ENCODE data around the gene CC2D1A. TPM values are rescaled to one million over a fixed set of nuclear protein-coding genes. Genes with fewer than 3 reads are reported as not detected.

The CC2D1A gene
- total RNA-seq, 6 experiments from 2014 or later: 22.9 to 28.3 (median 25.5) TPM

DNA sequence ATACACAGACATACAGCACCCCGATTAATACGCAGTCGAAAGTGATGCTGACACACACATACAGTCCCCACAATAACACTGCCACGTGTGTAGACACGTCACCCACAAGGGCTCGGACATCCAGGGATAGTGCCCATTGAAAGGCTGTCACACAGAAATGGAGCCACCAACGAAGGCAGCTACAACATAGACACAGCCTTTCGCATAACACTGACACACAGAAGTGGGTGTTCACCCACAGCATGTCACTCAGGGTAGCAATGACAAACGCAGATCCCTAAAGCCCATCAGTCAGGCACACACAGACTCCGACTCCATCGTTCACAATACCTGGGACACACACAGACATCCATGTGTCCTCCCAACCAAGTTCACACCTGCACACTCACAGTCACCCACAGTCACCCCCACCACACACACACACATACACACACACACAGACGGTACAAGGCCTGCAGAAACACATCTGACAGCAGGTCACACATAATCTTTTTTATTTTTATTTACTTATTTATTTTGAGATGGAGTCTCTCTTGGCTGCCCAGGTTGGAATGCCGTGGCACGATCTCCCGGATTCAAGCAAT is 39.4 kb upstream of the CC2D1A start:
- Mint-ChIP-seq H3K36me3 (ENCODE audit: low read depth) (no peaks in the 10 kb centered on the region), H3K4me1 (ENCODE audit: low read depth) (peaks cover 38% of the 10 kb centered on the region), H3K4me3 (peak overlapping the region; percentile 75), H3K9me3 (no peaks in the 10 kb centered on the region), H3K27me3 (ENCODE audit: insufficient read depth) (no peaks in the 10 kb centered on the region; the same call in 1 of the 2 replicates), H3K27ac (no peak overlapping the region)
- DNase-seq: no peak
- TF ChIP-seq CTCF (IDR thresholded peaks at IDR 0.05): no peak

- no peak overlapping the region for H3K27ac Mint-ChIP-seq
- peaks cover 25% of the 10 kb centered on the region for H3K4me1 Mint-ChIP-seq (ENCODE audit: low read depth)
- H3K4me3 Mint-ChIP-seq: no peak overlapping the region
- DNase-seq: no peak
- H3K36me3 Mint-ChIP-seq (ENCODE audit: low read depth): no peaks in the 10 kb centered on the region
- no peaks in the 10 kb centered on the region for H3K9me3 Mint-ChIP-seq
- H3K27me3 Mint-ChIP-seq (ENCODE audit: insufficient read depth): no peaks in the 10 kb centered on the region; the same call in 1 of the 2 replicates
- TF ChIP-seq CTCF (IDR thresholded peaks at IDR 0.05): no peak
Observed at GRCh38 chr19:13868663-13869062, 37.3 kb upstream of the CC2D1A start.

DNA sequence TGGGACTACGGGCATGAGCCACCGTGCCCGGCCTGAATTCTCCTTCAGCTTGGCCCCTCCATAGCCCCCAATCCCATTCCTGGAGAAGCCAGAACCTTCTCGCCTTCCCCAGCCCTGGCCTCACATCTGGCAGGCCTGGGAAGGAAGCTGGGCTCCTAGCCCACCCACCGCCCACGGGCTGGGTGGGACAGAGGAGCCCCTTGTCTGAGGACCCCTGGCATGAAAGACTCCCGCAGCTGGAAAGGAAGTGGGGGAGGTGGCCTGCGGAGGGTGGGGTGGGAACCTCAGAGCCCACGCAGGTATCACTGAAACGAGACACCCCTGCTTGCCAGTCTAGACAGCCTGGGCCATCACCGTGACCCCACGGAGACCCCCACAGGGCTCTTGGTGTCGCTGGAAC is 36.7 kb upstream of the CC2D1A start:
- no peak for TF ChIP-seq CTCF (IDR thresholded peaks at IDR 0.05)
- Mint-ChIP-seq H3K9me3 (no peaks in the 10 kb centered on the region), H3K36me3 (ENCODE audit: low read depth) (no peaks in the 10 kb centered on the region), H3K4me1 (ENCODE audit: low read depth) (peaks cover 23% of the 10 kb centered on the region), H3K27me3 (ENCODE audit: insufficient read depth) (no peaks in the 10 kb centered on the region; the same call in 1 of the 2 replicates), H3K4me3 (no peak overlapping the region), H3K27ac (no peak overlapping the region)
- no peak for DNase-seq

- no peak overlapping the region for H3K4me3 Mint-ChIP-seq
- no peak for TF ChIP-seq CTCF (IDR thresholded peaks at IDR 0.05)
- H3K27ac Mint-ChIP-seq: no peak overlapping the region
- no peaks in the 10 kb centered on the region; the same call in 1 of the 2 replicates for H3K27me3 Mint-ChIP-seq (ENCODE audit: insufficient read depth)
- no peaks in the 10 kb centered on the region for H3K9me3 Mint-ChIP-seq
- DNase-seq: no peak
- H3K36me3 Mint-ChIP-seq (ENCODE audit: low read depth): no peaks in the 10 kb centered on the region
- peaks cover 20% of the 10 kb centered on the region for H3K4me1 Mint-ChIP-seq (ENCODE audit: low read depth)
Observed at GRCh38 chr19:13870873-13871272, 35.1 kb upstream of the CC2D1A start.

GRCh38 chr19:13872339-13872694 is 33.7 kb upstream of the CC2D1A start:
- Mint-ChIP-seq H3K4me3 (no peak overlapping the region), H3K36me3 (ENCODE audit: low read depth) (no peaks in the 10 kb centered on the region), H3K9me3 (no peaks in the 10 kb centered on the region), H3K4me1 (ENCODE audit: low read depth) (peaks cover 11% of the 10 kb centered on the region), H3K27me3 (ENCODE audit: insufficient read depth) (no peaks in the 10 kb centered on the region; the same call in 1 of the 2 replicates), H3K27ac (no peak overlapping the region)
- no peak for DNase-seq
- TF ChIP-seq CTCF (IDR thresholded peaks at IDR 0.05): no peak
